Measurements from ENCODE around the gene TVP23C. TPM values are rescaled to one million over a fixed set of nuclear protein-coding genes. Genes with fewer than 3 reads are reported as not detected.

The TVP23C gene
- total RNA-seq, 1 donor from 2014 or later, result 13.8 TPM

- DNase-seq (ENCODE audit: low spot score), result no peak
These were observed 66.3 kb downstream of the TVP23C start for GRCh38 chr17:15496735-15497670.

- no peak for DNase-seq (ENCODE audit: low spot score)
These were observed 68.5 kb downstream of the TVP23C start for GRCh38 chr17:15494821-15495220.

GRCh38 chr17:15493693-15494035 is 69.6 kb downstream of the TVP23C start:
- DNase-seq (ENCODE audit: low spot score), result no peak

GRCh38 chr17:15492791-15493692 is 70.2 kb downstream of the TVP23C start:
- DNase-seq (ENCODE audit: low spot score), result no peak

GRCh38 chr17:15492186-15492585 is 71.1 kb downstream of the TVP23C start:
- DNase-seq (ENCODE audit: low spot score), result no peak

GRCh38 chr17:15490634-15491261 is 72.5 kb downstream of the TVP23C start:
- DNase-seq (ENCODE audit: low spot score), result peak; percentile 83

- DNase-seq (ENCODE audit: low spot score), result no peak
These were observed 74.7 kb downstream of the TVP23C start for GRCh38 chr17:15488557-15488956.

- no peak for DNase-seq (ENCODE audit: low spot score)
These were observed 78.2 kb downstream of the TVP23C start for GRCh38 chr17:15485045-15485444.

GRCh38 chr17:15483431-15483830 is 79.9 kb downstream of the TVP23C start:
- DNase-seq (ENCODE audit: low spot score), result no peak

GRCh38 chr17:15482476-15482875 is 80.8 kb downstream of the TVP23C start:
- no peak for DNase-seq (ENCODE audit: low spot score)

- DNase-seq (ENCODE audit: low spot score), result no peak
These were observed 81.8 kb downstream of the TVP23C start for GRCh38 chr17:15481481-15481880.

GRCh38 chr17:15480204-15480603 is 83.1 kb downstream of the TVP23C start:
- DNase-seq (ENCODE audit: low spot score), result no peak

- DNase-seq (ENCODE audit: low spot score), result no peak
These were observed 83.6 kb downstream of the TVP23C start for GRCh38 chr17:15479703-15480102.

- DNase-seq (ENCODE audit: low spot score), result no peak
These were observed 84.4 kb downstream of the TVP23C start for GRCh38 chr17:15478845-15479244.

GRCh38 chr17:15475631-15476354 is 87.5 kb downstream of the TVP23C start:
- no peak for DNase-seq (ENCODE audit: low spot score)

- DNase-seq (ENCODE audit: low spot score), result no peak
These were observed 90.4 kb downstream of the TVP23C start for GRCh38 chr17:15472891-15473290.

- DNase-seq (ENCODE audit: low spot score), result no peak
These were observed 92.7 kb downstream of the TVP23C start for GRCh38 chr17:15470536-15470935.

- no peak for DNase-seq (ENCODE audit: low spot score)
These were observed 94.0 kb downstream of the TVP23C start for GRCh38 chr17:15469260-15469659.

- DNase-seq (ENCODE audit: low spot score), result no peak
These were observed 95.2 kb downstream of the TVP23C start for GRCh38 chr17:15468126-15468525.

- no peak for DNase-seq (ENCODE audit: low spot score)
These were observed 95.7 kb downstream of the TVP23C start, which contains the start of gene CDRT4 for GRCh38 chr17:15467592-15467991. Gene CDRT4 (minus strand): TSS chr17:15467621. CDS start chr17:15440238, 27,383 bp downstream.

- no peak for DNase-seq (ENCODE audit: low spot score)
These were observed 97.2 kb downstream of the TVP23C start for GRCh38 chr17:15466131-15466530.
